Peyer's patch (tissue), 4 donors: Measurements from ENCODE around the gene MRPL17. TPM values are rescaled to one million over a fixed set of nuclear protein-coding genes. Genes with fewer than 3 reads are reported as not detected.
"Not testable (repeated sequence)": the region's sequence is repeated elsewhere in the genome, so short reads cannot be mapped to it uniquely, and the experiment has no call there.

ENCODE experiments used
- DNase-seq, 3 donors: peaks; one replicate each; pipeline ENCODE4 v3.0.0-alpha.2; 2017 to 2019
- H3K27ac ChIP-seq, 4 donors: fragments of 200-600 bp; sonication (generic); one replicate each; pipeline ENCODE4 v1.5.1; 2016 to 2019
- H3K27me3 ChIP-seq, 2 donors: fragments of 200-600 bp; sonication (generic); one replicate each; pipeline ENCODE4 v1.5.1; 2019
- H3K36me3 ChIP-seq, 3 donors: fragments of 200-600 bp; sonication (generic); one replicate each; pipeline ENCODE4 v1.5.1; 2016 to 2019
- H3K4me1 ChIP-seq, 4 donors: fragments of 200-600 bp; sonication (generic); one replicate each; pipeline ENCODE4 v1.5.1; 2016 to 2019
- H3K4me3 ChIP-seq, 4 donors: fragments of 200-600 bp; sonication (generic); 1 replicate in 3 of 4; 2 replicates in 1 of 4; pipeline ENCODE4 v1.5.1; 2016 to 2019; ENCODE audit warnings: mild to moderate bottlenecking in 1 of 4
- H3K9me3 ChIP-seq, 4 donors: fragments of 200-600 bp; sonication (generic); one replicate each; pipeline ENCODE4 v1.5.1; 2016 to 2019; ENCODE audit warnings: mild to moderate bottlenecking in 1 of 4
- POLR2A ChIP-seq, 2 donors: fragments of 450-650 bp; IDR thresholded peaks; one replicate each; pipeline ENCODE4 v1.5.1; 2017; ENCODE audit warnings: antibody characterized with exemption in 2 of 2, mild to moderate bottlenecking in 2 of 2, moderate library complexity in 2 of 2
- total RNA-seq, 4 donors: library from RNA; depleted of rRNA; stranded (reverse); fragments of >200 nt; gene quantifications; one replicate each; pipeline ENCODE4 v1.1.0, GENCODE V29; 2016
- TF ChIP-seq, protein P1 (sequence below), 6 experiments: fragments of 450-650 bp in 4 of 6; fragments of 200-600 bp in 2 of 6; sonication (generic) in 1 of 6; IDR thresholded peaks; one replicate each; pipeline ENCODE4 v1.5.1; 2017 to 2019; ENCODE audit warnings: antibody characterized with exemption in 6 of 6, mild to moderate bottlenecking in 3 of 6, moderate library complexity in 1 of 6

MRPL17 gene
- total RNA-seq, 4 donors from 2014 or later, result 6.1 to 20.8 (median 16.6) TPM

DNA sequence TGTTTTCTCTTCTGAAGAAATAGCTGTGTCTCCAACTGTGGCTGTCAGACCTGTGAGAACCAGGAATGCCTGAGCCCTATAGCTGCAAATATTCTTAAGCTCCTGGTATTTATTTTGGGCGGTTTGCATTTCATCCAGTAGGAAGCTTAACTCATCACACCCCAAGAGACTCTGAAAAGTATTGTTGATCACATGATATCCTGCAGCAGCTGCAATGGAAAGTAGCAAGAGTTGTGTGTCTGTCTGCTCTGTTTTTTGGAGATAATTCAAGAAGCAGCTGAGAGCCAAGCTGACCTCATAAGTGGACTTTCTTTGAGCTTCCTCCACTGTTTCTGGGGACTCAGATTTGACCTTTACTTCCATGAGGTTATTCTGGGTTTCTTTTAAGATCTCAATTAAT is 36.4 kb upstream of the MRPL17 start:
- Histone ChIP-seq H3K9me3 (no peaks in the 10 kb centered on the region), H3K36me3 (no peaks in the 10 kb centered on the region), H3K27ac (no peak overlapping the region), H3K4me1 (no peaks in the 10 kb centered on the region), H3K4me3 (no peak overlapping the region), H3K27me3 (no peaks in the 10 kb centered on the region)
- no peak for TF ChIP-seq POLR2A (IDR thresholded peaks at IDR 0.05)
- no peak for DNase-seq

DNA sequence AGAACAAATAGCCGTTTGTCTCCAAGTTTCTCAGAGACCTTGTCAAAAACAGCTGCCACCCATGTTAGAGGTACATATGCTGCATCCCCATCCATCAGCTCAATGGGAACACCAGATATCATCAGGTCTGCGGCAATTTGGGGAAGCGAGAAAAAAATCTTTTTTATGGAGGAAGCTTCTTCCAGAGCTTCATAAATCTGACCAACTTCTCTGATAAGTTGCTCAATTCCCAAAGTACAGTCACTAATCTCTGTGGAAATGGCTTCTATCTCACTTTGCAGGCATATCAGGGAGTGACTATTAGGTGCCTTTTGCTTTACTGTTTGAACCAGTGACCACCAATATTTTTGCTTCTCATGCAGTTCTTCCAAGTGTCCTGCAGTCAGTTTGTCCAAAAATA is 34.3 kb upstream of the MRPL17 start:
- H3K27ac ChIP-seq, result no peak overlapping the region
- H3K4me3 ChIP-seq, result no peak overlapping the region
- H3K27me3 ChIP-seq, result no peaks in the 10 kb centered on the region
- H3K4me1 ChIP-seq, result no peaks in the 10 kb centered on the region
- no peaks in the 10 kb centered on the region for H3K36me3 ChIP-seq
- DNase-seq, result no peak
- no peaks in the 10 kb centered on the region for H3K9me3 ChIP-seq
- TF ChIP-seq, protein P1, sequence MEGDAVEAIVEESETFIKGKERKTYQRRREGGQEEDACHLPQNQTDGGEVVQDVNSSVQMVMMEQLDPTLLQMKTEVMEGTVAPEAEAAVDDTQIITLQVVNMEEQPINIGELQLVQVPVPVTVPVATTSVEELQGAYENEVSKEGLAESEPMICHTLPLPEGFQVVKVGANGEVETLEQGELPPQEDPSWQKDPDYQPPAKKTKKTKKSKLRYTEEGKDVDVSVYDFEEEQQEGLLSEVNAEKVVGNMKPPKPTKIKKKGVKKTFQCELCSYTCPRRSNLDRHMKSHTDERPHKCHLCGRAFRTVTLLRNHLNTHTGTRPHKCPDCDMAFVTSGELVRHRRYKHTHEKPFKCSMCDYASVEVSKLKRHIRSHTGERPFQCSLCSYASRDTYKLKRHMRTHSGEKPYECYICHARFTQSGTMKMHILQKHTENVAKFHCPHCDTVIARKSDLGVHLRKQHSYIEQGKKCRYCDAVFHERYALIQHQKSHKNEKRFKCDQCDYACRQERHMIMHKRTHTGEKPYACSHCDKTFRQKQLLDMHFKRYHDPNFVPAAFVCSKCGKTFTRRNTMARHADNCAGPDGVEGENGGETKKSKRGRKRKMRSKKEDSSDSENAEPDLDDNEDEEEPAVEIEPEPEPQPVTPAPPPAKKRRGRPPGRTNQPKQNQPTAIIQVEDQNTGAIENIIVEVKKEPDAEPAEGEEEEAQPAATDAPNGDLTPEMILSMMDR (IDR thresholded peaks at IDR 0.05), result no peak
- TF ChIP-seq POLR2A (IDR thresholded peaks at IDR 0.05), result no peak

DNA sequence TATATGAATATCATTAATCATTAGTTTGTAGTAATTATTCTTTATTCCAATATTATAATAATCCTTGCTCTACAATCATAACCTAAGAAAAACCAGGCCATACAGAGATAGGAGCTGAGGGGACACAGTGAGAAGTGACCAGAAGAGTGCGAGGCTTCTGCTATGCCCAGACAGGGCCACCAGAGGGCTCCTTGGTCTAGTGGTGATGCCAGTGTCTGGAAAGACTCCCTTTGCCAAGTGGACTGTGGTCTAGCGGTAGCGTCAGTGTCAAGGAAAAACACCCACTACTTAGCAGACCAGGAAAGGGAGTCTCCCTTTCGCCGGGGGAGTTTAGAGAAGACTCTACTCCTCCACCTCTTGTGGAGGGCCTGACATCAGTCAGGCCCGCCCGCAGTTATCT is 28.4 kb upstream of the MRPL17 start:
- TF ChIP-seq, protein P1 (IDR thresholded peaks at IDR 0.05), result peak in 4 of 6 experiments; percentile 19 to 37 (median 22)
- not testable (repeated sequence) for H3K27me3 ChIP-seq, H3K36me3 ChIP-seq, H3K4me3 ChIP-seq, H3K9me3 ChIP-seq, H3K4me1 ChIP-seq, H3K27ac ChIP-seq
- DNase-seq, result peak in 2 of 3 donors; percentile 34 to 57

DNA sequence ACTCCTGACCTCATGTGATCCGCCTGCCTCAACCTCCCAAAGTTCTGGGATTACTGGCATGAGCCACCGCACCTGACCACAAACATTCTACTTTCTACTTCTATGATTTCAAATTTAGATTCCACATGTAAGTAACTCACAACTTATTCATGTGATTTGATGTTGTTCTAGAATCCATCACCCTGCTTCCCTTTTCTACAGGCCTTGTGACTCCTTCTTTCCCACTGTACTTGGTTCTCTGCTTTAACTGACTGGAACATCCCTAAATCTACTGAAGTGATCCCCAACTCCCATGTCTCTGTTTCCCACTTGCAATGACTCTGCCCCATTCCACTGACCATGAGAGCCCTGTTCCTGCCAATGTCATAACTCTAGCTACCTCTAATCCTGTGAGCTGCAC is 25.7 kb upstream of the MRPL17 start:
- no peak for DNase-seq
- no peak overlapping the region for H3K27ac ChIP-seq
- no peak for TF ChIP-seq POLR2A (IDR thresholded peaks at IDR 0.05)
- TF ChIP-seq, protein P1 (IDR thresholded peaks at IDR 0.05), result no peak
- no peaks in the 10 kb centered on the region for H3K27me3 ChIP-seq
- H3K9me3 ChIP-seq, result no peaks in the 10 kb centered on the region
- no peaks in the 10 kb centered on the region for H3K4me1 ChIP-seq
- no peak overlapping the region for H3K4me3 ChIP-seq
- no peaks in the 10 kb centered on the region for H3K36me3 ChIP-seq

DNA sequence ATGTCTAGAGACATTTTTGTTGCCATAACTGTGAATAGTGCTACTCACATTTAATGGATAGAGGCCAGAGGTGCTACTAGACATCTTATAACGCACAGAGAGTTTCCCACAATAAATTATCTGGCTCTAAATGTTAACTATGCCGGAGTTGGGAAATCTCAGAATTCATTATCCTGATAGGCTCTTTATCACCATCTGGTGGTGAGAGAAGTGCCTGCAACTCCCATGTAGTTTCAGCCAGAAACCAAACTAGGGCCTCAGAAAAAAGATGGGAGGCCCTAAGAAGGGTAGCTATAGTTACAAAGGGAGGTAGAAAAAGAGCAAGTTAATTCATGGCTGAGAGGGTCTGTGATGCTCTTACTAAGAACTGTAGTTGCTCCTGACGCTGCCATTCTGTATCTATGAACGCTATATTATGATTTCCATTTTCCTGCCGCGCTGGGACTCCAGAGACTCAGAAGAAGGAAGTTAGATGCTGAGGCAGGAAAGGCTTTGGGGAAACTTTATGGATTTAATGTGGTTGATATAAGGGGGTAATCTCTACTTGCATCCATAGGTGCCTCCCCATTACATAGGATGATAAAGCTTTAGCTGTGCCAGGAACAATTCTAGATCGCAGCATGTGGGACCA is 22.9 kb upstream of the MRPL17 start:
- Histone ChIP-seq H3K4me3 (no peak overlapping the region), H3K27ac (no peak overlapping the region), H3K36me3 (no peaks in the 10 kb centered on the region), H3K27me3 (no peaks in the 10 kb centered on the region), H3K9me3 (no peaks in the 10 kb centered on the region), H3K4me1 (no peaks in the 10 kb centered on the region)
- TF ChIP-seq, protein P1 (IDR thresholded peaks at IDR 0.05), result peak; percentile 73 to 85 (median 83)
- no peak for TF ChIP-seq POLR2A (IDR thresholded peaks at IDR 0.05)
- DNase-seq, result peak in 2 of 3 donors; percentile 46 to 74

DNA sequence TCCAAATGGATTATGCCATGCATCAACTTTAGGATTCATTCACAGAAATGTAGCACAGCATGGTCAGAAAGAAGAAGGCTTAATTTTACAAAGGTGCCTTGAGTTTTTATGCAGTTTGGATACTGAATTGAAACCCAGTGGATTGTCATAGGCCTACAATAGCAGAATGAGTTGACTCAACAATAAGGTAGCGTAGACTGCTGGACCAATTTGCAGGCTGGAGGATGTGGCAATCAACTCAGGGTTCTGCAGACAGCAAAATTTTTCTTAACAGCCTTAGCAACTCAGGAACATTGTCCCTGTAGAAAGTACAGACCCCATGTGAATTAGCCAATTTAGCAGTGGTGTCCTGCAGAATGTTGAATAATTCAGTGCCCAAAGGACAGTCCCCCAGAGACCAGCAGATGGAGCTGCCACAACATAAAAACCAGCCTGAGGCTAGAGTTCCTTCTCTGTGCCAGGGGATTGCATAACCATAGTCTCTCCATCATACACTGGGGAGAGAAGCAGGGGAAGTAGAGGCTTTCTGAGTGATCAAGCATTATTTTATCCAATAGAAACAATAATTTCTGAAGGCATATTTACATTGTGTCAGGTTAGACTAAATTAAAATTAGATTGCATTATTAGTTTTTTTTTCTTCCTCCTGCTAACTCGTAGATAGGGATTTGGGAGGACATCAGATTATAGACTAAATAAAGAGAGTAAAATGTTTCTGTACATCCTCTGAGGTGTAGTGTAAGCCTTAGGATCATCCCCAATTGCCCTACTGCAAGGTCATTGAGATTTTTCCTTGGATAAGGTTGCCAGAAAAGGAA is 20.3 kb upstream of the MRPL17 start:
- DNase-seq, result peak in 1 of 3 donors; percentile 59
- TF ChIP-seq, protein P1 (IDR thresholded peaks at IDR 0.05), result peak in 5 of 6 experiments; percentile 13 to 54 (median 39)
- TF ChIP-seq POLR2A (IDR thresholded peaks at IDR 0.05), result no peak

DNA sequence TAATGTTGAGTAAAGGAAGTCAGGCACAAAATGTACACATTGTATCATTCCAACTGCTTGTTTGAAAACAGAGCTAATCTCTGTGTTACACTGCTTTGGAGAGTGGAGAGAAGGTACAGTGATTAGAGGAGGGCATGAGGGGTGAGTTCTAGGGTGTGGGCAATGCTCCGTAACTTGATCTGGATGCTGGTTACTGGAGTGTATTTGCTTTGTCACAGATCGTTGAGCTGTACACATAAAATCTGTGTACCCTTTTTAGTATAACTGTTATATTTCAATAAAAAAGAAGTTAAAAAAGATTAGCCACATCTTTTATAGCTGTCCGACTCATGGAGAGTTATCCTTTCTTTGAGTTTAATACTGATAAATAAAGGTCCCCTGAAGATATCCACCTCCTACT is 18.8 kb upstream of the MRPL17 start:
- not testable (repeated sequence) for H3K27me3 ChIP-seq, H3K9me3 ChIP-seq, H3K4me1 ChIP-seq, H3K36me3 ChIP-seq, H3K4me3 ChIP-seq, H3K27ac ChIP-seq, DNase-seq

More for the DNA sequence above, 20.3 kb upstream of the MRPL17 start:
- H3K4me3 ChIP-seq, result no peak overlapping the region
- H3K36me3 ChIP-seq, result no peaks in the 10 kb centered on the region
- H3K9me3 ChIP-seq, result no peaks in the 10 kb centered on the region
- no peaks in the 10 kb centered on the region for H3K27me3 ChIP-seq
- H3K4me1 ChIP-seq, result no peaks in the 10 kb centered on the region
- no peak overlapping the region for H3K27ac ChIP-seq
